GM13976 (cell line): ENCODE data around the gene OTOR.

Source experiments
- DNase-seq: peaks from one replicate; pipeline ENCODE4 v3.0.0; 2012; ENCODE audit warnings: low spot score
- in situ Hi-C: fragments of 300-500 bp; cut with MboI; formaldehyde crosslinking; loops from one replicate; pipeline ENCODE4 v1.12.0; 2022; ENCODE audit warnings: low sequenced_read_pairs, mixed read lengths, inconsistent platforms; ENCODE audit not compliant: unreplicated experiment
- TF ChIP-seq, protein P1 (sequence below): IDR thresholded peaks from 2 replicates; pipeline ENCODE4 v1.5.1; 2012; ENCODE audit warnings: borderline replicate concordance, mild to moderate bottlenecking; ENCODE audit not compliant: insufficient read depth; ENCODE audit errors: extremely low read depth, missing control alignments, control extremely low read depth

The OTOR gene

GRCh38 chr20:16775961-16776360, 27.8 kb downstream of the OTOR start:
- no peak for DNase-seq
- in situ Hi-C loops: no loop called here
- TF ChIP-seq, protein P1, sequence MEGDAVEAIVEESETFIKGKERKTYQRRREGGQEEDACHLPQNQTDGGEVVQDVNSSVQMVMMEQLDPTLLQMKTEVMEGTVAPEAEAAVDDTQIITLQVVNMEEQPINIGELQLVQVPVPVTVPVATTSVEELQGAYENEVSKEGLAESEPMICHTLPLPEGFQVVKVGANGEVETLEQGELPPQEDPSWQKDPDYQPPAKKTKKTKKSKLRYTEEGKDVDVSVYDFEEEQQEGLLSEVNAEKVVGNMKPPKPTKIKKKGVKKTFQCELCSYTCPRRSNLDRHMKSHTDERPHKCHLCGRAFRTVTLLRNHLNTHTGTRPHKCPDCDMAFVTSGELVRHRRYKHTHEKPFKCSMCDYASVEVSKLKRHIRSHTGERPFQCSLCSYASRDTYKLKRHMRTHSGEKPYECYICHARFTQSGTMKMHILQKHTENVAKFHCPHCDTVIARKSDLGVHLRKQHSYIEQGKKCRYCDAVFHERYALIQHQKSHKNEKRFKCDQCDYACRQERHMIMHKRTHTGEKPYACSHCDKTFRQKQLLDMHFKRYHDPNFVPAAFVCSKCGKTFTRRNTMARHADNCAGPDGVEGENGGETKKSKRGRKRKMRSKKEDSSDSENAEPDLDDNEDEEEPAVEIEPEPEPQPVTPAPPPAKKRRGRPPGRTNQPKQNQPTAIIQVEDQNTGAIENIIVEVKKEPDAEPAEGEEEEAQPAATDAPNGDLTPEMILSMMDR: no peak

GRCh38 chr20:16777126-16777525, 29.0 kb downstream of the OTOR start:
- TF ChIP-seq, protein P1: no peak
- in situ Hi-C loops: no loop called here
- no peak for DNase-seq

DNA sequence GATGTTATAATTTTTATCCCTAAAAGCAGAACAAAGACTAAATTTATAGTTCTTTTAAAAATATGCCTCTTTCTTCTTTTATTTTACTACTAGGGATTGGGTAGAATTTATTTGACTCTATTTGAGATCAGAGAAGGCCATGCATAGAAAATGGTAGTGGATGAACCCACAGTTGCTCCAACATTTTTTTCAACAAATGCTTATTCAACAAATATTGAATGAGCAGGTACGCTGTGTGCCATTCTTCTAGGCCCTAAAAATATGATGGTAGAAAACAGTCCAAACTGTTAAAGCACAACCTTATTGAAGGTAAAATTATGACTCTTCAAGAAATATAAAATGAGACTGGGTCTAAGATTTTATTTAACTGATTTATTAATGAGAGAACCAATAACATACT, 30.0 kb downstream of the OTOR start:
- TF ChIP-seq, protein P1: no peak
- in situ Hi-C loops: no loop called here
- DNase-seq: no peak

DNA sequence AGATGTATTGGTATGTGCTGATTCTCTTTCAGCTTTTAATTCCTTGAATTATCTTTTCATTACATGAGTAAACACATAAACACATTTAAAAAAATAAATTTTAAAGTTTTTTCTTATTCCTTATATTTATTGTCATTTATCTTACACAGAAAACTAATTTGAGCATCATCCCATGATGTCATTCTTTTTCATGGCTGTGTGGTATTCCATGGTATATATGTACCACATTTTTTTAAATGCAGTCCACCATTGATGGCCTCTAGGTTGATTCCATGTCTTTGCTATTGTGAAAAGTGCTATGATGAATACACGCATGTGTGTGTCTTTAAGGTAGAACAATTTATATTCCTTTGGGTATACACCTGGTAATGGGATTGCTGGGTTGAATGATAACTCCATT, 33.3 kb downstream of the OTOR start:
- DNase-seq: no peak
- in situ Hi-C loops: no loop called here
- TF ChIP-seq, protein P1: no peak

DNA sequence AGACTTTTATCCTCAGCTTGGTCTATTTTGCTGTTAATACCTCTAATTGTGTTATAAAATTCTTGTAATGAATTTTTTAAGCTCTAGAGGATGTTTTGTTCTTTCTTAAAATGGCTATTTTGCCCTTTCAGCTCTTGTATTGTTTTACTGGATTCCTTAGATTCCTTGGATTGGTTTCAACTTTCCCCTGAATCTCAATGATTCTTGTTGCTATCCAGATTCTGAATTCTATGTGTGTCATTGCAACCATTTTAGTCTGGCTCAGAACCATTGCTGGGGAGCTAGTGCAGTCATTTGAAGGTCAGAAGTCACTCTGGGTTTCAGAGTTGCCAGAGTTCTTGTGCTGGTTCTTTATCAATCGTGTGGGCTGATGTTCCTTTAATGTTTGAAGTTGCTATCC, 37.1 kb downstream of the OTOR start:
- in situ Hi-C loops: no loop called here
- DNase-seq: no peak
- TF ChIP-seq, protein P1: no peak
